NT2/D1 (cell line): ENCODE measurements around the gene PLCXD3.

ENCODE experiments used
- YY1 ChIP-seq: IDR thresholded peaks from 2 replicates; pipeline ENCODE4 v1.6.1; 2011; ENCODE audit not compliant: insufficient read length, insufficient read depth
- ZNF274 ChIP-seq: IDR thresholded peaks from 2 replicates; pipeline ENCODE4 v1.6.1; 2011; ENCODE audit warnings: mild to moderate bottlenecking, low read depth, low read length

- TF ChIP-seq ZNF274: no peak
- TF ChIP-seq YY1: no peak
These were observed 174.7 kb downstream of the PLCXD3 start for GRCh38 chr5:41335596-41336181.
